ENCODE measurements around the gene PRODH2.

DNA sequence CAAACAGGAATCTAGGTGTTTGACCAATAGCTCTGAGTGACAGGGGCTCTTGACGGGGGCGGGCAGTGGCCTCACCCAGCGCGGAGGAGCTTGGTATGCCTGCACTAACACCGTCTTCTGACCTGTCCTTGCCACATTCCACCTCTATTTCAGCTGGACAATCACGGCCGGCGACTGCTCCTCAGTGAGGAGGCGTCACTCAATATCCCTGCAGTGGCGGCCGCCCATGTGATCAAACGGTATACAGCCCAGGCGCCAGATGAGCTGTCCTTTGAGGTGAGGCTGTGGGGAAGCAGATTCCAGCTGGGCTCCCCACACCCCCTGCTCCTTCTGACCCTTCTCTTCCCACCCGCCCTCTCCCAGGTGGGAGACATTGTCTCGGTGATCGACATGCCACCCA, 32.6 kb downstream of the PRODH2 start:
- TF ChIP-seq, protein P1, sequence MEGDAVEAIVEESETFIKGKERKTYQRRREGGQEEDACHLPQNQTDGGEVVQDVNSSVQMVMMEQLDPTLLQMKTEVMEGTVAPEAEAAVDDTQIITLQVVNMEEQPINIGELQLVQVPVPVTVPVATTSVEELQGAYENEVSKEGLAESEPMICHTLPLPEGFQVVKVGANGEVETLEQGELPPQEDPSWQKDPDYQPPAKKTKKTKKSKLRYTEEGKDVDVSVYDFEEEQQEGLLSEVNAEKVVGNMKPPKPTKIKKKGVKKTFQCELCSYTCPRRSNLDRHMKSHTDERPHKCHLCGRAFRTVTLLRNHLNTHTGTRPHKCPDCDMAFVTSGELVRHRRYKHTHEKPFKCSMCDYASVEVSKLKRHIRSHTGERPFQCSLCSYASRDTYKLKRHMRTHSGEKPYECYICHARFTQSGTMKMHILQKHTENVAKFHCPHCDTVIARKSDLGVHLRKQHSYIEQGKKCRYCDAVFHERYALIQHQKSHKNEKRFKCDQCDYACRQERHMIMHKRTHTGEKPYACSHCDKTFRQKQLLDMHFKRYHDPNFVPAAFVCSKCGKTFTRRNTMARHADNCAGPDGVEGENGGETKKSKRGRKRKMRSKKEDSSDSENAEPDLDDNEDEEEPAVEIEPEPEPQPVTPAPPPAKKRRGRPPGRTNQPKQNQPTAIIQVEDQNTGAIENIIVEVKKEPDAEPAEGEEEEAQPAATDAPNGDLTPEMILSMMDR (IDR thresholded peaks at IDR 0.05; ENCODE audit: low read depth, low read length, poor library complexity, severe bottlenecking), result no peak
- TF ChIP-seq EZH2phosphoT487 (IDR thresholded peaks at IDR 0.05; ENCODE audit: borderline replicate concordance, low read length), result no peak
